Measurements from ENCODE around the gene JAG2.

The JAG2 gene

GRCh38 chr14:105149146-105149781, 19.3 kb downstream of the JAG2 start:
- DNase-seq = no peak

- no peak for DNase-seq
These were observed 19.9 kb downstream of the JAG2 start for GRCh38 chr14:105148604-105149145.

GRCh38 chr14:105147671-105148603, 20.6 kb downstream of the JAG2 start:
- no peak for DNase-seq

- no peak for DNase-seq
These were observed 21.5 kb downstream of the JAG2 start for GRCh38 chr14:105146976-105147635.

GRCh38 chr14:105146181-105146975, 22.2 kb downstream of the JAG2 start:
- DNase-seq = no peak

- DNase-seq = no peak
These were observed 23.0 kb downstream of the JAG2 start for GRCh38 chr14:105145381-105146180.

- DNase-seq = no peak
These were observed 23.8 kb downstream of the JAG2 start for GRCh38 chr14:105144666-105145380.

- no peak for DNase-seq
These were observed 24.4 kb downstream of the JAG2 start for GRCh38 chr14:105144026-105144665.

- DNase-seq = no peak
These were observed 25.0 kb downstream of the JAG2 start for GRCh38 chr14:105143451-105144025.

- DNase-seq = no peak
These were observed 25.7 kb downstream of the JAG2 start for GRCh38 chr14:105142651-105143450.

GRCh38 chr14:105141486-105142281, 26.9 kb downstream of the JAG2 start:
- no peak for DNase-seq

- no peak for DNase-seq
These were observed 27.6 kb downstream of the JAG2 start for GRCh38 chr14:105141026-105141425.

- no peak for DNase-seq
These were observed 28.0 kb downstream of the JAG2 start for GRCh38 chr14:105140581-105140980.

GRCh38 chr14:105139831-105140239, 28.7 kb downstream of the JAG2 start:
- DNase-seq = no peak

- DNase-seq = no peak
These were observed 29.3 kb downstream of the JAG2 start for GRCh38 chr14:105139212-105139825.

GRCh38 chr14:105138551-105139111, 29.9 kb downstream of the JAG2 start:
- DNase-seq = no peak

- no peak for DNase-seq
These were observed 30.5 kb downstream of the JAG2 start for GRCh38 chr14:105138021-105138541.

All from NCI-H2029 treated with DMSO at 0.1 percent for 48 hours (cell line).